Testis (tissue), 2 donors: ENCODE results near the gene TPCN1.

Experiments used
- CTCF ChIP-seq, 3 experiments: fragments of 450-650 bp in 2 of 3; fragments of 200-600 bp in 1 of 3; sonication (generic) in 1 of 3; IDR thresholded peaks; one replicate each; pipeline ENCODE4 v1.5.1; 2016 to 2019; ENCODE audit warnings: antibody characterized with exemption in 3 of 3, mild to moderate bottlenecking in 2 of 3, moderate library complexity in 1 of 3
- POLR2A ChIP-seq: fragments of 450-650 bp; IDR thresholded peaks from one replicate; pipeline ENCODE4 v1.6.1; 2017; ENCODE audit warnings: antibody characterized with exemption, mild to moderate bottlenecking, moderate library complexity

- TF ChIP-seq CTCF (IDR thresholded peaks at IDR 0.05) (no peak), POLR2A (no peak)
Measured at GRCh38 chr12:113268136-113268535, 46.9 kb downstream of the TPCN1 start.
